ENCODE results near the gene TEX14.

DNA sequence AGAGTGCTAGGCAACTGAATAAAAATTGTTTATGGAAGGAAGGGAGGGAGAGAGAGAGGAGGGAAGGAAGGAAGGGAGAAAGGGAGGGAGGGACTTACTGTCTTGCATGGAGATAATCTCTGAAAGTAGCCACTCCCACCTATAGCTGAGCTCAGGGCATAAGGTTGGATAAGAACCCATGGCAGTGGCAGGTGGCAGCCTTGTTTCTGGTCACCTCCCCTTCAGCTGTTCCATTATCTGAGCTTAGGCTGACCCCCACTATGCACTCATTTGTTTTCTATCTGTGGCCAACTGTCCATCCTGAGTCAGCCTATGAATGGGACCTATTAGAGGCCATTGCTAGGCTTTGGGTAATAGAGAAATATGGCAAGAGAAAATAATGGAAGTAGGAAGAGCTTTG is 152.1 kb downstream of the TEX14 start:
- no peak for TF ChIP-seq POLR2A (IDR thresholded peaks at IDR 0.05)
- TF ChIP-seq CTCF (IDR thresholded peaks at IDR 0.05), result no peak
